ENCODE results near the gene KIF2C.

Gene KIF2C

DNA sequence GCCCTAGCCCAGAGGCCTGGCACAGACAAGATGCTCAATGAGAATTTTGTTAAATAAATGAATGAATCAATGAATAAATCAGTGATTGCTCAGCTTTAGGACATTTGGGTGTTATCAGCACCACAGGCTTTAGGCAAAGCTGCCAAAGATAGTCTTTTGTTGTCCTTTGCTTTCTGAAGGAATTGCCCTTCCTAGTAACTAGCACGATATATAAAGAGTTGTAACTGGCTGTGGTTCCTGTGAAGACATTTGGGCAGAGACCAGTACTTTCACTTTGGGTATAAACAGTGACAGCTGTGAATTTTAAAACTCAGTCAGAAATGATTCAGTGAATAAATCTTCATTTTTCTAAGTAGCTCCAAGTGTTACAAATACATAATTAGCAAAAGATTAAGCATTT lies 22.0 kb upstream of the KIF2C start:
- TF ChIP-seq, protein P1, sequence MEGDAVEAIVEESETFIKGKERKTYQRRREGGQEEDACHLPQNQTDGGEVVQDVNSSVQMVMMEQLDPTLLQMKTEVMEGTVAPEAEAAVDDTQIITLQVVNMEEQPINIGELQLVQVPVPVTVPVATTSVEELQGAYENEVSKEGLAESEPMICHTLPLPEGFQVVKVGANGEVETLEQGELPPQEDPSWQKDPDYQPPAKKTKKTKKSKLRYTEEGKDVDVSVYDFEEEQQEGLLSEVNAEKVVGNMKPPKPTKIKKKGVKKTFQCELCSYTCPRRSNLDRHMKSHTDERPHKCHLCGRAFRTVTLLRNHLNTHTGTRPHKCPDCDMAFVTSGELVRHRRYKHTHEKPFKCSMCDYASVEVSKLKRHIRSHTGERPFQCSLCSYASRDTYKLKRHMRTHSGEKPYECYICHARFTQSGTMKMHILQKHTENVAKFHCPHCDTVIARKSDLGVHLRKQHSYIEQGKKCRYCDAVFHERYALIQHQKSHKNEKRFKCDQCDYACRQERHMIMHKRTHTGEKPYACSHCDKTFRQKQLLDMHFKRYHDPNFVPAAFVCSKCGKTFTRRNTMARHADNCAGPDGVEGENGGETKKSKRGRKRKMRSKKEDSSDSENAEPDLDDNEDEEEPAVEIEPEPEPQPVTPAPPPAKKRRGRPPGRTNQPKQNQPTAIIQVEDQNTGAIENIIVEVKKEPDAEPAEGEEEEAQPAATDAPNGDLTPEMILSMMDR (conservative IDR thresholded peaks at IDR 0.05; ENCODE audit: low read depth, low read length): no peak
- H3K4me3 ChIP-seq (ENCODE audit: low read length): no peak overlapping the region

DNA sequence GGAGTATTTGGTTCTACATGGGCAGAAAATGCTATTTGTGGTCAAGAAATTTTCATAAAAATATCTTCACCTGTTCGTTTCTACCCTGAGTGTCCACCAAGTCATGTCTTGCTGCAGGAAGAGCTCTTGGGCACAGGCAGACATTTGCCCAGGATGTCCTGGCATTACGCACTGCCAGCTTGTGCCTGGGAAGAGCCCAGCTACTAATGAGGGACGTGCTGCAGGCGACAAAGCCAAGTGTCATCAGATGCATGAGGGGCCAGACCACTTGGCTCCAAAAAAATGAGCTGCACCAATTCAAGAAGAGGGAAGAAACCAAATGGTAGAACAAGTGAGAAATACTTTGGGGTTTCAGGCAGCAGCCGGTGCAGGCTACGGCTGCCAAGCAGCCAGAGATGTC lies 21.5 kb upstream of the KIF2C start:
- no peak for DNase-seq (ENCODE audit: low read depth)

More for the DNA sequence above, 22.0 kb upstream of the KIF2C start:
- DNase-seq (ENCODE audit: low read depth): no peak

DNA sequence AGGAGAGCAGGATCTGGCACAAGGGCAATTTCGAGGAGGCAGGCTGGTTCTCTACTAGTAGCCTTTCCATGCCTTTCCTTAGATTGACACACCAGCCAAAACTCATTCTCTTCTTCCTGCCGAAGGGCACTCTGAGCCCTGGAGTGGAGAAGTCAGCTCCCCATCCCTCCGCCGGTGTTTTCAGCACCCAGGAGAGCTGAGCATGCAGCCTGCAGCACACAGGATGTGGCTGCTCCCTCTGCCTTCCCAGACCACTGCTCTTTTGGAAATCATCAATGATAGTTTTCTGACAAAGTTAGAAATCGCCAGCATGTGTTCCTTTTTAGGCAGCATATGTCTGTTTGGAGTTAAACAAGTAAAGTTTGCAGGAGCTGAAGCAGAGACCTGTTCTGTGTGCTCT lies 20.3 kb upstream of the KIF2C start:
- DNase-seq (ENCODE audit: low read depth): no peak
- H3K4me3 ChIP-seq (ENCODE audit: low read length): no peak overlapping the region
- TF ChIP-seq, protein P1 (conservative IDR thresholded peaks at IDR 0.05; ENCODE audit: low read depth, low read length): no peak

More for the DNA sequence above, 21.5 kb upstream of the KIF2C start:
- no peak overlapping the region for H3K4me3 ChIP-seq (ENCODE audit: low read length)
- TF ChIP-seq, protein P1 (conservative IDR thresholded peaks at IDR 0.05; ENCODE audit: low read depth, low read length): no peak

GRCh38 chr1:44720281-44720680 lies 19.4 kb upstream of the KIF2C start:
- TF ChIP-seq, protein P1 (conservative IDR thresholded peaks at IDR 0.05; ENCODE audit: low read depth, low read length): no peak
- H3K4me3 ChIP-seq (ENCODE audit: low read length): no peak overlapping the region
- DNase-seq (ENCODE audit: low read depth): no peak

DNA sequence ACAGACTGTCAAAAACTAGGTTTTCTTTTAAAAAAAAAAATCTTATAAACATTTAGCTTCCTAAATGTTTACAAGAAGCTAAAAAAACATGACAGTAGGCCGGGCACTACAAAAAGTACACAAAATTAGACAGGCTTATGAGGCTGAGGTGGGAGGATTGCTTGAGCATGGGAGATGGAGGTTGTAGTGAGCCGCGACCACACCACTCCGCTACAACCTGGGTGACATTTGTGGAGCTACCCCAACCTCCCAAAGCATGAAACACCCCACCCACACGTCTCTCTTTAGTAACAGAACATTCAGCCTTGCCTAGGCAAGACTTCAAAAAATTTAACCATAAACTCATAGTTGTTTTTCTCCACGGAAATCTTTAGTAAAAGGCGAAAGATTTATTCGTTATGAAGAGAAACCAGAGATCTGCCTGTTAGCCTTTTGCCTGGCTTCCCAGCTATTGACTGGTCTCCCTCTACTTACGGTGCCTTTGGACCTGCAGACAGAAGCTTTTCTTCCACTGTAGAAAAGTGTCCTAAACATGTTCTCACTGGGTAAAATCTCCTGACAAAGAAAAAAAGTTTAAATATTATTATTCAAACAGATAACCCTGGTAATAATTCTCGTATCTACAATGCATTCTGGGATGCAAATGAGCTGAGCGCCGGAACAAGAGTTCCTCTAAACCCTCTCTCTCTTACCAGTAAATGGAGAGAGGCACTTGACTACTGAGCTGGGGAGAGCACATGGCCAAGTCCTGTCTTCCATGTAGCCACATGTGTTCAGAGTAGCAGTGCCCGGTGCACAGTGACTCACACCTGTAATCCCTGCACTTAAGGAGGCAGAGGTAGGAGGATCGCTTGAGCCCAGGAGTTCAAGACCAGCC lies 17.9 kb upstream of the KIF2C start:
- peak; percentile 88 for DNase-seq (ENCODE audit: low read depth)
- TF ChIP-seq, protein P1 (conservative IDR thresholded peaks at IDR 0.05; ENCODE audit: low read depth, low read length): no peak
- H3K4me3 ChIP-seq (ENCODE audit: low read length): no peak overlapping the region

- H3K4me3 ChIP-seq (ENCODE audit: low read length): no peak overlapping the region
- TF ChIP-seq, protein P1 (conservative IDR thresholded peaks at IDR 0.05; ENCODE audit: low read depth, low read length): no peak
- DNase-seq (ENCODE audit: low read depth): no peak
Measured at GRCh38 chr1:44723064-44723463, 16.6 kb upstream of the KIF2C start.

Data from retinal pigment epithelial cell (primary cell).